Activated naive CD4-positive, alpha-beta T cell treated with anti-CD3 and anti-CD28 coated beads, Interleukin-2, amount 50 U/mL, for 72 hours (primary cell): ENCODE data around the gene ADAM11. TPM values are rescaled to one million over a fixed set of nuclear protein-coding genes. Genes with fewer than 3 reads are reported as not detected.
A peak's percentile ranks its signal among the peaks of the same experiment; 100 is the strongest.
"Not testable (repeated sequence)": the region's sequence is repeated elsewhere in the genome, so short reads cannot be mapped to it uniquely, and the experiment has no call there.

Experiments used
- ATAC-seq, 2 donors: fragments of 150-1000 bp; cut with Tn5 transposase; 2 replicates each; pipeline ENCODE4 v1.10.0; 2021; ENCODE audit warnings: mild to moderate bottlenecking in 2 of 2, moderate library complexity in 2 of 2
- DNase-seq, 2 donors: peaks; one replicate each; pipeline ENCODE4 v3.0.0; 2021 to 2022; ENCODE audit warnings: low spot score in 2 of 2
- H3K27ac Mint-ChIP-seq, 2 donors: one replicate each; pipeline ENCODE4 v1.8.0; 2022; ENCODE audit warnings: mild to moderate bottlenecking in 2 of 2, mixed read lengths in 2 of 2
- H3K36me3 Mint-ChIP-seq, 2 donors: one replicate each; pipeline ENCODE4 v1.8.0; 2022; ENCODE audit warnings: mixed read lengths in 2 of 2
- H3K9me3 Mint-ChIP-seq, 2 donors: one replicate each; pipeline ENCODE4 v1.8.0; 2022; ENCODE audit warnings: mixed read lengths in 2 of 2
- total RNA-seq, 2 donors: library from RNA; stranded (reverse); gene quantifications; one replicate each; pipeline ENCODE4 v1.2.3, GENCODE V29; 2022

The ADAM11 gene, protein sequence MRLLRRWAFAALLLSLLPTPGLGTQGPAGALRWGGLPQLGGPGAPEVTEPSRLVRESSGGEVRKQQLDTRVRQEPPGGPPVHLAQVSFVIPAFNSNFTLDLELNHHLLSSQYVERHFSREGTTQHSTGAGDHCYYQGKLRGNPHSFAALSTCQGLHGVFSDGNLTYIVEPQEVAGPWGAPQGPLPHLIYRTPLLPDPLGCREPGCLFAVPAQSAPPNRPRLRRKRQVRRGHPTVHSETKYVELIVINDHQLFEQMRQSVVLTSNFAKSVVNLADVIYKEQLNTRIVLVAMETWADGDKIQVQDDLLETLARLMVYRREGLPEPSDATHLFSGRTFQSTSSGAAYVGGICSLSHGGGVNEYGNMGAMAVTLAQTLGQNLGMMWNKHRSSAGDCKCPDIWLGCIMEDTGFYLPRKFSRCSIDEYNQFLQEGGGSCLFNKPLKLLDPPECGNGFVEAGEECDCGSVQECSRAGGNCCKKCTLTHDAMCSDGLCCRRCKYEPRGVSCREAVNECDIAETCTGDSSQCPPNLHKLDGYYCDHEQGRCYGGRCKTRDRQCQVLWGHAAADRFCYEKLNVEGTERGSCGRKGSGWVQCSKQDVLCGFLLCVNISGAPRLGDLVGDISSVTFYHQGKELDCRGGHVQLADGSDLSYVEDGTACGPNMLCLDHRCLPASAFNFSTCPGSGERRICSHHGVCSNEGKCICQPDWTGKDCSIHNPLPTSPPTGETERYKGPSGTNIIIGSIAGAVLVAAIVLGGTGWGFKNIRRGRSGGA
- 1 to 10 TPM in 1 of 2 donors, under 1 TPM in 1; 0.25 to 1.3 TPM for total RNA-seq

- Mint-ChIP-seq H3K36me3 (no peaks in the 10 kb centered on the region), H3K9me3 (no peaks in the 10 kb centered on the region), H3K27ac (no peak within 1 kb of the TSS)
- DNase-seq (no peak), ATAC-seq (peak; percentile 13 to 33)
Observed at GRCh38 chr17:44758414-44759085, at the start of gene ADAM11. TSS of gene ADAM11 (plus strand) at chr17:44758988. CDS start at chr17:44759200, 212 bp downstream.

DNA sequence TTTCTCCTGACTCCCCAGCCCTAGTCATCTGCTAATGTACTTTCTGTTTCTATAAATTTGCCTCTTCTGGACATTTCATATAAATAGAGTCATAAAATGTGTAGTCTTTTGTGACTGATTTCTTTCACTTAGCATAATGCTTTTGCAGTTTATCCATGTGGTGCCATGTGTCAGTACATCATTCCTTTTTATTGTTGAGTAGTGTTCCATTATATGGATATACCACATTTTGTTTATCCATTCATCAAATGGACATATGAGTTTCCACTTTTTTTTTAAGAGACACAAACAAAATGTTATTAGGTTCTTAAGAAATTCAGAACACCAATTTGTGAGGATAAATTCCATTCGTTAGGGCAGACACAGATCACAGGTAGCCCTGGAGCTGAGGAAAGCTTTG, 39.3 kb upstream of the ADAM11 start:
- Mint-ChIP-seq H3K9me3 (no peaks in the 10 kb centered on the region), H3K36me3 (no peaks in the 10 kb centered on the region), H3K27ac (no peak overlapping the region)
- ATAC-seq = no peak
- DNase-seq = no peak

DNA sequence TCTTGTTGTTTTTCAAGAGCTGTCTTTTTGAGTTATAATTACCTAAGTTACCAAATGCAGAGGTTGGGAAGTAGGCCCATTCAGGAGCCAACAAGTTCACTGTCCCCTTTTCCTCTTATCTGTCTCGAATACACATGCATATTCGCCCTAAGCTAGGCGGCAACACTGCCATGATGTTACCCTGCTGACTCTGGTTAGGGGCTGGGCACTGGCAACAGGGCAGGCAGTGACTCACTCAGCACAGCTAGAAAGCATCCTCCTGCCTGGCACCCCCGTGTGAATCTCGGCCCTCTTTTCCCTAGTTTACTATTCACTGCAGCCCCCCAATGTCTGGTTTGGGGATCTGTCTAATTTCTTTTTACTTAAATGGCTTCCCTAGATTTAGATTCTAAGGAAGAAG, 36.5 kb upstream of the ADAM11 start:
- Mint-ChIP-seq H3K27ac (no peak overlapping the region), H3K36me3 (no peaks in the 10 kb centered on the region), H3K9me3 (no peaks in the 10 kb centered on the region)
- DNase-seq = peak in 1 of 2 donors; percentile 16
- no peak for ATAC-seq

GRCh38 chr17:44726121-44726520, 32.7 kb upstream of the ADAM11 start:
- H3K27ac Mint-ChIP-seq, H3K9me3 Mint-ChIP-seq, H3K36me3 Mint-ChIP-seq, DNase-seq, ATAC-seq: not testable (repeated sequence)

- no peaks in the 10 kb centered on the region for H3K9me3 Mint-ChIP-seq
- no peak overlapping the region for H3K27ac Mint-ChIP-seq
- DNase-seq (no peak), ATAC-seq (peak in 1 of 2 donors; percentile 18)
- H3K36me3 Mint-ChIP-seq = peaks cover 0 to 6% of the 10 kb centered on the region in 2 donors
Observed at GRCh38 chr17:44733753-44734152, 25.0 kb upstream of the ADAM11 start.

GRCh38 chr17:44734272-44734671, 24.5 kb upstream of the ADAM11 start:
- DNase-seq = no peak
- Mint-ChIP-seq H3K36me3 (peaks cover 0 to 6% of the 10 kb centered on the region in 2 donors), H3K9me3 (no peaks in the 10 kb centered on the region), H3K27ac (no peak overlapping the region)
- no peak for ATAC-seq

GRCh38 chr17:44736551-44737240, 22.1 kb upstream of the ADAM11 start:
- Mint-ChIP-seq H3K9me3 (no peaks in the 10 kb centered on the region), H3K27ac (no peak overlapping the region), H3K36me3 (peaks cover 0 to 5% of the 10 kb centered on the region in 2 donors)
- DNase-seq = no peak
- ATAC-seq = no peak

GRCh38 chr17:44738214-44738906, 20.4 kb upstream of the ADAM11 start:
- Mint-ChIP-seq H3K9me3 (no peaks in the 10 kb centered on the region), H3K36me3 (peaks cover 0 to 6% of the 10 kb centered on the region in 2 donors), H3K27ac (no peak overlapping the region)
- DNase-seq = no peak
- ATAC-seq = peak in 1 of 2 donors; percentile 69

DNA sequence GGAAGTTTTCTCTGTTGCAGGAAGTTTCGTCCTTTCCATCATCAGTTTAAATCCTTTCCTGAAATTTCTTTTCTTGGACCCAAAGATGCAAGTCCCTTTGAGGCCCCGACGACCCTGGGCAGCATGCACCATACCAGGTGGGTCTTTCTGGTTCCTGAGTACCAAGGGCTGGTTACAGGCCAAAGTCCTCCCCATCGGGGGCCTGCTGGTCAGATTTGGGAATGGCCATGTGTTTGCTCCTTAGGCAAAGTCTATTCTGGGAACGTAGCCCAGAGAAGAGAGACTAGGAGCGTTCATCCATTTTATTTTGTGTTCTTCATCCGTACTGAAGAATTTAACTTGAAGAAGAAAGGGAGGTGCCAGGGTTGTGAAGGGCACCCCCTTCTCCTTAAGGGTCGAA, 17.5 kb upstream of the ADAM11 start:
- H3K9me3 Mint-ChIP-seq = no peaks in the 10 kb centered on the region
- no peak overlapping the region for H3K27ac Mint-ChIP-seq
- ATAC-seq = no peak
- DNase-seq = no peak
- H3K36me3 Mint-ChIP-seq = peaks cover 0 to 6% of the 10 kb centered on the region in 2 donors

GRCh38 chr17:44745301-44745700, 13.5 kb upstream of the ADAM11 start:
- no peak for DNase-seq
- no peak for ATAC-seq
- H3K36me3 Mint-ChIP-seq = peaks cover 0 to 13% of the 10 kb centered on the region in 2 donors
- no peaks in the 10 kb centered on the region for H3K9me3 Mint-ChIP-seq
- no peak overlapping the region for H3K27ac Mint-ChIP-seq

GRCh38 chr17:44745738-44746137, 13.1 kb upstream of the ADAM11 start:
- H3K27ac Mint-ChIP-seq, DNase-seq, H3K9me3 Mint-ChIP-seq, ATAC-seq: not testable (repeated sequence)
- peaks cover 0 to 13% of the 10 kb centered on the region in 2 donors for H3K36me3 Mint-ChIP-seq

- Mint-ChIP-seq H3K36me3 (peaks cover 0 to 12% of the 10 kb centered on the region in 2 donors), H3K9me3 (no peaks in the 10 kb centered on the region), H3K27ac (peak overlapping the region in 1 of 2 donors; percentile 29)
- DNase-seq = no peak
- ATAC-seq = no peak
Observed at GRCh38 chr17:44747566-44747965, 11.2 kb upstream of the ADAM11 start.

GRCh38 chr17:44749076-44749979, 9.5 kb upstream of the ADAM11 start:
- DNase-seq (no peak), ATAC-seq (no peak)
- Mint-ChIP-seq H3K27ac (no peak overlapping the region), H3K9me3 (no peaks in the 10 kb centered on the region), H3K36me3 (peaks cover 0 to 7% of the 10 kb centered on the region in 2 donors)

- no peaks in the 10 kb centered on the region for H3K9me3 Mint-ChIP-seq
- no peak overlapping the region for H3K27ac Mint-ChIP-seq
- ATAC-seq (no peak), DNase-seq (no peak)
- H3K36me3 Mint-ChIP-seq = peaks cover 0 to 7% of the 10 kb centered on the region in 2 donors
Observed at GRCh38 chr17:44749980-44750318, 8.8 kb upstream of the ADAM11 start.

- Mint-ChIP-seq H3K9me3 (no peaks in the 10 kb centered on the region), H3K27ac (peak overlapping the region; percentile 1 to 12), H3K36me3 (peaks cover 0 to 7% of the 10 kb centered on the region in 2 donors)
- ATAC-seq = no peak
- DNase-seq = no peak
Observed at GRCh38 chr17:44751331-44751730, 7.5 kb upstream of the ADAM11 start.
